Endodermal cell (in vitro differentiated cells): ENCODE measurements around the gene THAP10. TPM values are rescaled to one million over a fixed set of nuclear protein-coding genes. Genes with fewer than 3 reads are reported as not detected.

Experiments
- DNase-seq: peaks from one replicate; pipeline ENCODE4 v3.0.0-alpha.2; 2017
- H3K27ac ChIP-seq: 2 replicates; pipeline ENCODE4 v1.5.1; 2013; ENCODE audit warnings: mild to moderate bottlenecking, low read depth, low read length, moderate library complexity
- H3K27me3 ChIP-seq: 2 replicates; pipeline ENCODE4 v1.6.1; 2013; ENCODE audit warnings: mild to moderate bottlenecking, low read length, moderate library complexity; ENCODE audit not compliant: insufficient read depth, control insufficient read depth, poor library complexity, severe bottlenecking
- H3K36me3 ChIP-seq: 2 replicates; pipeline ENCODE4 v1.7.0; 2013; ENCODE audit warnings: mild to moderate bottlenecking, low read length, moderate library complexity; ENCODE audit not compliant: control insufficient read depth, insufficient read depth
- H3K4me1 ChIP-seq: one replicate; pipeline ENCODE4 v1.7.0; 2013; ENCODE audit warnings: low read length; ENCODE audit not compliant: control insufficient read depth, insufficient read depth
- H3K4me3 ChIP-seq: 2 replicates; pipeline ENCODE4 v1.5.1; 2013; ENCODE audit warnings: mild to moderate bottlenecking, low read length, moderate library complexity
- H3K9ac ChIP-seq: 2 replicates; pipeline ENCODE4 v1.6.1; 2013; ENCODE audit warnings: mild to moderate bottlenecking, low read length, moderate library complexity; ENCODE audit not compliant: poor library complexity, severe bottlenecking; ENCODE audit errors: extremely low read depth
- H3K9me3 ChIP-seq: 2 replicates; pipeline ENCODE4 v1.6.1; 2013; ENCODE audit warnings: mild to moderate bottlenecking, low read length, moderate library complexity; ENCODE audit not compliant: control insufficient read depth
- H3K27ac Mint-ChIP-seq: 2 replicates; pipeline ENCODE4 v1.8.0; 2020; ENCODE audit warnings: mixed read lengths
- H3K27me3 Mint-ChIP-seq: 2 replicates; pipeline ENCODE4 v1.8.0; 2021; ENCODE audit warnings: mild to moderate bottlenecking, mixed read lengths; ENCODE audit not compliant: insufficient read depth
- H3K36me3 Mint-ChIP-seq: 2 replicates; pipeline ENCODE4 v1.8.0; 2020; ENCODE audit warnings: low read depth, mixed read lengths
- H3K4me1 Mint-ChIP-seq: 2 replicates; pipeline ENCODE4 v1.8.0; 2020; ENCODE audit warnings: mixed read lengths
- H3K4me3 Mint-ChIP-seq: 2 replicates; pipeline ENCODE4 v1.8.0; 2020; ENCODE audit warnings: mild to moderate bottlenecking, moderate library complexity, mixed read lengths
- H3K9me3 Mint-ChIP-seq: 2 replicates; pipeline ENCODE4 v1.8.0; 2020; ENCODE audit warnings: mild to moderate bottlenecking, mixed read lengths
- WGBS, 2 experiments: methylation state at CpG; one replicate each; pipeline versions ENCODE4 v1.1.5 to v1.1.7; 2013; ENCODE audit warnings: missing lambda C conversion rate in 2 of 2, mixed read lengths in 1 of 2; ENCODE audit not compliant: insufficient coverage in 1 of 2, insufficient read length in 1 of 2; 5-methylcytosine and 5-hydroxymethylcytosine counted together
- total RNA-seq, 2 donors: library from RNA; stranded (reverse); fragmentation: NEBNext Ultra II Directional in 1 of 2; extraction: Animal tissue kit (Norgen Biotek cat#: 25700) in 1 of 2; gene quantifications; 2 replicates in 1 of 2; 3 replicates in 1 of 2; pipeline ENCODE4 v1.2.1, GENCODE V29; 2021
- TF ChIP-seq, protein P1 (sequence below): fragments of 200-600 bp; sonication (generic); conservative IDR thresholded peaks from 2 replicates; pipeline ENCODE4 v1.5.0; 2021; ENCODE audit warnings: antibody characterized with exemption, mild to moderate bottlenecking

THAP10 gene
- total RNA-seq, 2 donors from 2014 or later: 2.4 to 6.1 TPM

DNA sequence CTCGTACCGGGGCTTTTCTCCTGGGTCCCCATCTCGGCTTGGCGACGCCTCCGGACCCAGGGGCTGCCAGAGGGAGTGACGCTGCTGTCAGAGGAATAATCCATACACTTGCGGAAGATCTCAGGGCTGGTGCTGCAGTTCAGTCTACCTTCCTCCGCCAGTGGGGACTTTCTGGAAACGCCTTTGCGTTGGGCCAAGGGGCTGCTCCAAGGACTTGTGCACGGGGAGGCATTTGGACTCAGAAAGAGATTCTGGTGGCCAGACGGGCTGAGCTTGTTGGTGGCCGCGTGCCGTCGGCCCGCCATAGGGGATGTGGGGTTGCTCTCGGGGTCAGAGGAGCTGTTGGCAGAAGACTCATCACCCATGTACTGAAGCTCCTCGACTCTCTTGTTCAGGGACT lies 60.1 kb downstream of the THAP10 start:
- WGBS, 2 experiments: 94 to 95% methylated on average over 17 to 20 of the region's 20 CpGs
- no peaks in the 10 kb centered on the region for H3K27me3 ChIP-seq
- TF ChIP-seq, protein P1, sequence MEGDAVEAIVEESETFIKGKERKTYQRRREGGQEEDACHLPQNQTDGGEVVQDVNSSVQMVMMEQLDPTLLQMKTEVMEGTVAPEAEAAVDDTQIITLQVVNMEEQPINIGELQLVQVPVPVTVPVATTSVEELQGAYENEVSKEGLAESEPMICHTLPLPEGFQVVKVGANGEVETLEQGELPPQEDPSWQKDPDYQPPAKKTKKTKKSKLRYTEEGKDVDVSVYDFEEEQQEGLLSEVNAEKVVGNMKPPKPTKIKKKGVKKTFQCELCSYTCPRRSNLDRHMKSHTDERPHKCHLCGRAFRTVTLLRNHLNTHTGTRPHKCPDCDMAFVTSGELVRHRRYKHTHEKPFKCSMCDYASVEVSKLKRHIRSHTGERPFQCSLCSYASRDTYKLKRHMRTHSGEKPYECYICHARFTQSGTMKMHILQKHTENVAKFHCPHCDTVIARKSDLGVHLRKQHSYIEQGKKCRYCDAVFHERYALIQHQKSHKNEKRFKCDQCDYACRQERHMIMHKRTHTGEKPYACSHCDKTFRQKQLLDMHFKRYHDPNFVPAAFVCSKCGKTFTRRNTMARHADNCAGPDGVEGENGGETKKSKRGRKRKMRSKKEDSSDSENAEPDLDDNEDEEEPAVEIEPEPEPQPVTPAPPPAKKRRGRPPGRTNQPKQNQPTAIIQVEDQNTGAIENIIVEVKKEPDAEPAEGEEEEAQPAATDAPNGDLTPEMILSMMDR: no peak
- H3K4me3 Mint-ChIP-seq: no peak overlapping the region
- peaks cover 5% of the 10 kb centered on the region for H3K4me1 ChIP-seq
- peaks cover 9% of the 10 kb centered on the region for H3K4me1 Mint-ChIP-seq
- no peak for DNase-seq
- no peaks in the 10 kb centered on the region for H3K27me3 Mint-ChIP-seq
- no peak overlapping the region for H3K9ac ChIP-seq
- no peak overlapping the region for H3K27ac ChIP-seq
- H3K36me3 Mint-ChIP-seq: peaks cover 52% of the 10 kb centered on the region
- H3K27ac Mint-ChIP-seq: no peak overlapping the region
- peaks cover 33% of the 10 kb centered on the region for H3K36me3 ChIP-seq
- no peak overlapping the region for H3K4me3 ChIP-seq
- H3K9me3 ChIP-seq: peaks cover 6% of the 10 kb centered on the region
- no peaks in the 10 kb centered on the region for H3K9me3 Mint-ChIP-seq

Other genes with a start within 250 kb of the THAP10 start
- 10 to 100 TPM; 49.7 to 67.1 TPM for gene UACA, start 128.9 kb downstream of the THAP10 start, total RNA-seq
- 10 to 100 TPM; 24.0 to 24.9 TPM for gene LARP6, start 38.3 kb downstream of the THAP10 start, total RNA-seq
- gene LRRC49, start 393 bp upstream of the THAP10 start, total RNA-seq: 10 to 100 TPM in 1 of 2 donors, 1 to 10 TPM in 1; 6.6 to 10.7 TPM
- 1 to 10 TPM; 4.6 to 5.4 TPM for gene THSD4, start 223.0 kb upstream of the THAP10 start, total RNA-seq